Measurements from ENCODE around the gene ITGAV.

The ITGAV gene

GRCh38 chr2:186575856-186576255 is 14.0 kb upstream of the ITGAV start:
- no peak for DNase-seq

DNA sequence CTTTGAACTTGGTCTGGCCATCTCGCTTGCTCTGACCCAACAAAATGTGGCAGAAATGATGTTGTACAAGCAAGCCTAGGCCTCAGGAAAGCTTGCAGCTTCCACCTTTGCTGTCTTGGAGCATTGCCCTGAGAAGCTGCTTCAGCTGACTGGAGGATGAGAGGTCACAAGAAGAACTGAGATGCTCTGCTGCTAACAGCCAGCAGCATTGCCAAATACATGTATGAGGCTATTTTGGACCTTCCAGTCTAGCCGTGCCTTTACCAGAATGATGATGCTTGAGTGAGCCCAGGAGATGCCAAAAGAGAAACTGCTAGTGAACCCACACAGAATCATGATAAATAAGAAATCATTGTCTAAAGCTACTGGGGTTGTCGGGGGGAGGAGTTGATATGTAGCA is 13.2 kb upstream of the ITGAV start:
- DNase-seq, result no peak

DNA sequence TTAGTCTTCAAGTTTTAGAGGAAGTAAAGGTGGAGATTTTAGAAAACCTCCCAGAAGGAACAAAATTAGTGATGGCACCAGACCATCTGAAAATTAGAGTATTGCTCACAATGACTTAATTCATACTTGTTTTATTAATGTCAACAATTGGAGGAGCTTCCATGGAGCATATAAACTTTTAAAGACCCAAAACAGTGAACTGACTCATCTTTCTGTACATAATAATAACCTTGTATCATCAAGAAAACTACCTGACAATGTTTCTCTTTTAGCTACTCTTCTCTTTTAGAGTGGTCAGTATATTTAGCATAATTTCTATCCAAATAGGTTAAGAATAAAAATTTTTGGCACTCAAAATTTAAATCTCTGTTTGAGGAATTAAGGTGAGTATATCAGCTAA is 7.2 kb upstream of the ITGAV start:
- no peak for DNase-seq

- DNase-seq, result no peak
Measured at GRCh38 chr2:186584053-186584452, 5.8 kb upstream of the ITGAV start.

- DNase-seq, result no peak
Measured at GRCh38 chr2:186588421-186588820, 1.4 kb upstream of the ITGAV start.

- no peak for DNase-seq
Measured at GRCh38 chr2:186588940-186589611, 780 bp upstream of the ITGAV start.

- peak in 1 of 2 experiments; percentile 45 for DNase-seq
Measured at GRCh38 chr2:186590350-186590758, 498 bp downstream of the ITGAV start.

DNA sequence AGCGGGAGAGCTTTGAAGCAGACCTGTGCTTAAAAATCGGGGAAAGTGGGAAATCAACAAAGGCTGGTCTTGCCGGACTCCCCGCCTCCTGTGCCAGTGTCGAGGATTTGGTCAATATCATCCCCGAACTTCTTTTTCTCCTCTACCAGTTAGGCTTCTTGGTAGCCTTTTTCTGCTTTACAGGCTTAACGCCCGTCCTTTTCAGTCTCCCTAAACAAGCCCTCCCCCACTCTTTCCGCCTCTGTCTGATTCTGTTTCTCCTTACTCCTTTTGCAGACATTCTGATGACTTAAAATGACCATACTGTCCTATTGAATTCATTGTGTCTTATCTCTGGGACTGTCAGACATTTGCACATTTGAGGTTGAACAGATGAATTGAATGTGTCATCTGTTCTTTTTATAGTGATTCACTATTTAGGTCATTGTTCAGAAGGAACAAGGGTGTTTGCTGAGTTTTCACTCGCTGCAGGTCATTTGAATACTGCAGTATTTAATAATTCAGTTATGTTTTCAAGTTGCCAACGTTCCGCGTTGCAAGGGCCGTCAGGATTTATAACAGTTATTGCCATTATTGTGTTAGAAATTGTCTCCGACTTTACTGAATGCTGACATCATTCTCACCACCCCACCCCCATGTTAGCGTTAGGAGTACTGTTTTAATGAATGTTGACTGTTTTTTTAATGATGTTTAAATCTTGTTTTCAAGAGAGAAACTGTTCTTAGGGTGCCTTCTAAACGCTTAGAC is 1.1 kb downstream of the ITGAV start:
- peak in 1 of 2 experiments; percentile 43 for DNase-seq

DNA sequence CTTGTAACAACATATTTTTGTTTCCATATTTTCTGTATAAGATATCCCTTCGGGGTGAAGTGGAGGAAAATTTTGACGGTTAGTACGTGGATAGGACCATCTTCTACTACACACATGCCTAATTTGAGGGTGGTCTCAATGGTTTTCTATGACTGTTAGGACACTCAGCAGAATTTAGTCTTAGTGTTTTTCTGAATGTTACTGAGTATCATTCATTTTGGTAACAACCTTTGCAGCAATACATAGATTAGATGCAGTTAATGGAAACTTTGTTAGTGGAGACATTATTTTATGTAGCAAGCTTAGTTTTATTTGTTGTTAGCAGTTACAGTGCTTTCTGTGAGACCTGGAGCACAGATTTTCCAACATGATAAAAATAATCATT is 1.6 kb downstream of the ITGAV start:
- DNase-seq, result no peak

DNA sequence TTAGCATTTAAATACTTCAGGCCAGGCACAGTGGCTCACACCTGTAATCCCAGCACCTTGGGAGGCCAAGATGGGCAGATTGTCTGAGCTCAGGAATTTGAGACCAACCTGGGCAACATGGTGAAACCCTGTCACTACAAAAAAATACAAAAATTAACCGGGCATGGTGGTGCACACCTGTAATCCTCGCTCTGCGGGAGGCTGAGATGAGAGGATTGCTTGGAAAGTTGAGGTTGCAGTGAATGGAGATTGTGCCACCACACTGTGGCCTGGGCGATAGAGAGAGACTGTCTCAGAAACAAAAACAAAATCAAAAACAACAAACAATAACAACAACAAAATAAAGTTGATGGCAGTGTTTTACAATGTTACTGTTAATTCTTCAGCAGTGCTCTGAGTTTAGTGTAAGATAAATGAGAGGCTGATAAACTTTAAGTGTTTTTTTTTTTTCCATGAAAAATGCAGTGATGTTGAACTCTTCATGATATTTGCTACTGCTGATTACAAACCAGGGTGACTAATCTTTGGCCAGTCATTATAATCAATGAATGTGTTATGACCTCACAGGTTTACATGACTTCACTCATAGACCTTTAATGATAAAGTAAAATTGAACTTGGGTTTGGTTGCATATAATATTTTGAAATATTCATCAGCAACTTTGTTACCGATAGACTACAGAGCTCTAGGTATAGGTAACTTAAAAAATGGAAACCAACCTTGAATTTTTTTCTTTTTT is 2.5 kb downstream of the ITGAV start:
- DNase-seq, result no peak

- DNase-seq, result no peak
Measured at GRCh38 chr2:186593523-186593922, 3.7 kb downstream of the ITGAV start.

- no peak for DNase-seq
Measured at GRCh38 chr2:186594001-186594722, 4.3 kb downstream of the ITGAV start.

DNA sequence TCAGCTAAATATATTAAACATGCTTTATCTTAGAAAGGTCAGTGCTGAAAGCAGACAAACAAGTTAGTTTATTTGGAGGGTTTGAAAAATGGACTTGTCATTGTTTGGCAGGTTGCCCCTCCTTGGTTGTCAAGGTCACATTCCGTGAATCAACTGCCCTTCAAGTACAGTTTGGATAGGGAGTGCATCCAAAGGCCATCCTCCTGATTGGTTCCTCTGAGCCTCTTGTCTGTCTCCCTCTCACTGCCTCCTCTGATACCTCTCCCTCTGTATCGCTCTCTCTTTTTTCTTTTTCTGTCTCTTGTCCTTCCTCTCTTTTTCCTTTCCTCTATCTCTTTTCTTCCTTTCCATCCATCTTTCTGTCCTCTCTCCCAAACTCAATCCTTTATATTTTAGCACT is 5.4 kb downstream of the ITGAV start:
- no peak for DNase-seq

GRCh38 chr2:186599186-186599778 is 9.4 kb downstream of the ITGAV start:
- DNase-seq, result no peak

DNA sequence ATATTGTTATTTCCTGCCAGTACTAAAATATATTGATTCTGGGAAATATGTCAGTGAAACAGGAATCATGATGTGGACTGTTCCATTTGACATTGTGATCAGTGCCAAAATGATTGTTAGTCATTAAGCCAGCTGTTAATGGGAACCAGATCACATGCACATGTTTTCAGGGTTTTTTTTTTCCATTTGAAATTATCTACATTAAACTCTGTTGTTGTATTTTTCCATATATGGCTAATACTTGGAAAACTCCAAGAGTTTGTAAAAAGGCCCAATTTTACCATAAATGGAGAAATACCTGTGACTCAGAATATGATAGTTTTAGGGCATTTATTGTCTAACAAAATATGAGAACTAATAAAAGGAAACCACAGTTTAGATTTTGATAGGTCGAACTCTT is 13.4 kb downstream of the ITGAV start:
- DNase-seq, result no peak

GRCh38 chr2:186605041-186605440 is 15.2 kb downstream of the ITGAV start:
- no peak for DNase-seq

DNA sequence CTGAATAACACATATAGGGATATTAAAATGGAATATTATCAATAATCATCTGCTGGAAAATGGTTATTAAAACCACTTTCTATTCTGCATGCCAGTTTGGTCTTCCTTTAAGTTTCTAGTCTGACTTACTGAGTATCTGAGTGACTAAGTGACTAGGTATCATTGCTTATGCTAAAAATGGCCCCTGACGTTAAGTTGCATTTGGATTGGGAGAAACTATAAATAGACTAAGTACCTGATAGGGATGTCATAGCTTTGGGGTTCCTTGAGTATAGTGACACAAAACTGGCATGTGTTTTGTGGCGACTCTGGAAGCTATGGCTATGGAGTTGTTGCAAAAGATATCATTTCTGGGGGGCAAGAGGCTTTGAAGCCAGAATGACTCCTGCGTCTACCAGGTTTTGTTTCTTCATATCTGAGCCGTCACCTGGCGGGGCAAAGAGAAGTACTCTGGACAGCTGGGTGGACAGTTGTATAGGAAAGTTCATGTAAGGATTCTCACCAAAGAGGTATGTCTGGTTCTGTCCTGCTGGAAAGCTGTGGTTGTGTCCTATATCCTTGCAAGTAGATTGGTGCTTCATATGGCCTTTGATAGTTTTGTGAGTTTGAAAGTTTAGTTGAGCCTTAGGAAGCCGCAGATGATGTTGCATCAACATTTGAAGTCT is 17.9 kb downstream of the ITGAV start:
- no peak for DNase-seq

GRCh38 chr2:186610785-186611184 is 20.9 kb downstream of the ITGAV start:
- no peak for DNase-seq

DNA sequence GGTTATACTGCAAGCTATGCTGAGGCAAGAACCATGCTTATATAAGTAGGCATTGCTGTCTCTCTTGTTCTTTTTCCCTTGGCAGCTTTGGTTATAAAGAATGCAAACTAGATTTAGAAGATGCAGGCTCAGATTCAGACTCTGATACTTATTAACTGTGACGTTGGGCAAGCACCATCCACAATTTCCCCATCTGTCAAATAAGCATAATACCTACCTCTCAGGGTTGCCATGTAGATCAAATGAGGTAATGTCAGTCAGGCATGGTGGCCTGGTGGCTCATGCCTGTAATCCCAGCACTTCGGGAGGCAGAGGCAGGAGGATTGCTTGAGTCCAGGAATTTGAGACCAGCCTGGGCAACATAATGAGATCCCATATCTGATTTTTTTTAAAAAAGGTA is 21.7 kb downstream of the ITGAV start:
- no peak for DNase-seq

- DNase-seq, result no peak
Measured at GRCh38 chr2:186612026-186612425, 22.2 kb downstream of the ITGAV start.

GRCh38 chr2:186612555-186613440 is 22.9 kb downstream of the ITGAV start:
- no peak for DNase-seq

Data from SW 1271 (cell line).